SIG-M5 treated with dmso at 0.1 percent for 504 hours (cell line): ENCODE measurements around the gene BCL3.
"Not testable (repeated sequence)": the region's sequence is repeated elsewhere in the genome, so short reads cannot be mapped to it uniquely, and the experiment has no call there.

Experiments
- DNase-seq: peaks from one replicate; lab custom pipeline; 2025; ENCODE audit not compliant: unreplicated experiment; lab: John Stamatoyannopoulos, UW

Gene BCL3

GRCh38 chr19:44748426-44749254, at the start of gene BCL3:
Gene BCL3, plus strand, starts transcription at chr19:44748708. Its CDS starts 83 bp downstream, at chr19:44748791.
- DNase-seq, result peak; percentile 72

- DNase-seq, result no peak
These were observed 48.0 kb upstream of the BCL3 start for GRCh38 chr19:44700547-44700946.

- no peak for DNase-seq
These were observed 47.3 kb upstream of the BCL3 start for GRCh38 chr19:44701228-44701627.

- no peak for DNase-seq
These were observed 45.8 kb upstream of the BCL3 start for GRCh38 chr19:44702551-44703176.

- DNase-seq, result no peak
These were observed 45.0 kb upstream of the BCL3 start for GRCh38 chr19:44703336-44704078.

- DNase-seq, result no peak
These were observed 43.5 kb upstream of the BCL3 start for GRCh38 chr19:44704982-44705381.

- no peak for DNase-seq
These were observed 43.0 kb upstream of the BCL3 start for GRCh38 chr19:44705502-44706010.

- DNase-seq, result no peak
These were observed 41.8 kb upstream of the BCL3 start for GRCh38 chr19:44706506-44707236.

GRCh38 chr19:44707794-44708193, 40.7 kb upstream of the BCL3 start:
- no peak for DNase-seq

- DNase-seq, result no peak
These were observed 39.6 kb upstream of the BCL3 start for GRCh38 chr19:44708940-44709339.

- DNase-seq, result not testable (repeated sequence)
These were observed 38.9 kb upstream of the BCL3 start for GRCh38 chr19:44709434-44710266.

- DNase-seq, result no peak
These were observed 38.0 kb upstream of the BCL3 start for GRCh38 chr19:44710483-44710882.

GRCh38 chr19:44712864-44713515, 35.5 kb upstream of the BCL3 start:
- peak; percentile 63 for DNase-seq

GRCh38 chr19:44714597-44715169, 33.8 kb upstream of the BCL3 start:
- DNase-seq, result no peak

GRCh38 chr19:44717603-44718002, 30.9 kb upstream of the BCL3 start:
- no peak for DNase-seq

GRCh38 chr19:44718441-44719261, 29.9 kb upstream of the BCL3 start:
- DNase-seq, result no peak

GRCh38 chr19:44719262-44719701, 29.2 kb upstream of the BCL3 start:
- no peak for DNase-seq

- DNase-seq, result not testable (repeated sequence)
These were observed 28.1 kb upstream of the BCL3 start for GRCh38 chr19:44720396-44720795.
